Neuronal stem cell (in vitro differentiated cells): ENCODE data around the gene ARSG.
A peak's percentile ranks its signal among the peaks of the same experiment; 100 is the strongest.

ENCODE experiments used
- DNase-seq: peaks from one replicate; pipeline ENCODE4 v3.0.0-alpha.2; 2013; ENCODE audit warnings: low spot score
- H2AFZ ChIP-seq: one replicate; pipeline ENCODE4 v1.6.1; 2013; ENCODE audit warnings: mild to moderate bottlenecking, low read length, inconsistent platforms
- H2AK5ac ChIP-seq: 2 replicates; pipeline ENCODE4 v1.6.1; 2013; ENCODE audit warnings: low read depth, mild to moderate bottlenecking, inconsistent platforms, low read length, moderate library complexity, mixed read lengths
- H2BK120ac ChIP-seq: 2 replicates; pipeline ENCODE4 v1.6.1; 2013; ENCODE audit warnings: low read depth, mild to moderate bottlenecking, inconsistent platforms, low read length, moderate library complexity, mixed read lengths
- H2BK12ac ChIP-seq: one replicate; pipeline ENCODE4 v1.6.1; 2013; ENCODE audit warnings: low read length, inconsistent platforms
- H2BK15ac ChIP-seq: 2 replicates; pipeline ENCODE4 v1.6.1; 2013; ENCODE audit warnings: mild to moderate bottlenecking, low read length, inconsistent platforms, mixed read lengths
- H2BK5ac ChIP-seq: one replicate; pipeline ENCODE4 v1.6.1; 2013; ENCODE audit warnings: inconsistent platforms, mild to moderate bottlenecking, low read length, moderate library complexity
- H3K14ac ChIP-seq: one replicate; pipeline ENCODE4 v1.6.1; 2013; ENCODE audit warnings: low read length, inconsistent platforms
- H3K18ac ChIP-seq: 2 replicates; pipeline ENCODE4 v1.6.1; 2013; ENCODE audit warnings: low read length, inconsistent platforms
- H3K23ac ChIP-seq: 2 replicates; pipeline ENCODE4 v1.6.1; 2013; ENCODE audit warnings: low read depth, mild to moderate bottlenecking, mixed read lengths, low read length, inconsistent platforms; ENCODE audit not compliant: poor library complexity
- H3K27ac ChIP-seq: replicated peaks from 3 replicates; pipeline ENCODE4 v1.5.1; 2013; ENCODE audit warnings: low read length, inconsistent platforms
- H3K27me3 ChIP-seq, 3 experiments: 2 replicates each; pipeline ENCODE4 v1.6.1; 2013; ENCODE audit warnings: low read length in 3 of 3, mild to moderate bottlenecking in 2 of 3, inconsistent platforms in 1 of 3, low read depth in 1 of 3, mixed read lengths in 1 of 3, moderate library complexity in 1 of 3; ENCODE audit not compliant: control insufficient read depth in 3 of 3, insufficient read depth in 3 of 3
- H3K36me3 ChIP-seq, 2 donors: replicated peaks in 1 of 2; 2 replicates each; pipeline ENCODE4 v1.6.1; 2013; ENCODE audit warnings: low read length in 2 of 2; ENCODE audit not compliant: control insufficient read depth in 2 of 2, insufficient read depth in 2 of 2
- H3K4ac ChIP-seq: 2 replicates; pipeline ENCODE4 v1.6.1; 2013; ENCODE audit warnings: inconsistent platforms, mild to moderate bottlenecking, low read length, moderate library complexity
- H3K4me1 ChIP-seq, 2 donors: 1 replicate in 1 of 2; 2 replicates in 1 of 2; pipeline ENCODE4 v1.6.1; 2013; ENCODE audit warnings: low read length in 2 of 2, low read depth in 1 of 2; ENCODE audit not compliant: control insufficient read depth in 2 of 2, insufficient read depth in 1 of 2
- H3K4me2 ChIP-seq: one replicate; pipeline ENCODE4 v1.6.1; 2013; ENCODE audit warnings: mild to moderate bottlenecking, low read length, inconsistent platforms; ENCODE audit not compliant: insufficient read depth, poor library complexity, severe bottlenecking
- H3K4me3 ChIP-seq, 2 donors: 2 replicates each; pipeline ENCODE4 v1.5.1; 2013; ENCODE audit warnings: low read length in 2 of 2, mild to moderate bottlenecking in 2 of 2, inconsistent platforms in 1 of 2, moderate library complexity in 1 of 2
- H3K79me1 ChIP-seq: one replicate; pipeline ENCODE4 v1.6.1; 2013; ENCODE audit warnings: low read depth, mild to moderate bottlenecking, inconsistent platforms, low read length, moderate library complexity
- H3K9ac ChIP-seq: one replicate; pipeline ENCODE4 v1.6.1; 2013; ENCODE audit warnings: mild to moderate bottlenecking, low read depth, low read length, inconsistent platforms; ENCODE audit not compliant: poor library complexity
- H3K9me3 ChIP-seq, 2 donors: replicated peaks in 1 of 2; 2 replicates each; pipeline versions ENCODE3 to v1.6.1; 2013; ENCODE audit warnings: low read length in 2 of 2, mild to moderate bottlenecking in 2 of 2, inconsistent platforms in 1 of 2, low read depth in 1 of 2, mixed read lengths in 1 of 2, moderate library complexity in 1 of 2; ENCODE audit not compliant: control insufficient read depth in 2 of 2, insufficient read depth in 1 of 2
- H4K8ac ChIP-seq: one replicate; pipeline ENCODE4 v1.6.1; 2013; ENCODE audit warnings: low read depth, mild to moderate bottlenecking, inconsistent platforms, low read length, moderate library complexity
- H4K91ac ChIP-seq: one replicate; pipeline ENCODE4 v1.6.1; 2013; ENCODE audit warnings: low read length, low read depth, mild to moderate bottlenecking, inconsistent platforms; ENCODE audit not compliant: poor library complexity
- WGBS, 2 donors: extraction: QIAGEN DNeasy Blood & Tissue Kit; methylation state at CpG; one replicate each; pipeline ENCODE4 v1.1.7; 2013; ENCODE audit warnings: missing lambda C conversion rate in 2 of 2, mixed read lengths in 1 of 2; ENCODE audit not compliant: insufficient read length in 2 of 2, insufficient replicate concordance in 1 of 2; ENCODE audit errors: extremely low coverage in 2 of 2; 5-methylcytosine and 5-hydroxymethylcytosine counted together

ARSG gene

GRCh38 chr17:68320311-68320865, 29.1 kb downstream of the ARSG start:
- no peaks in the 10 kb centered on the region for H3K79me1 ChIP-seq
- H2AK5ac ChIP-seq = no peak overlapping the region
- no peak overlapping the region for H3K4ac ChIP-seq
- H3K9me3 ChIP-seq = peaks cover 6 to 12% of the 10 kb centered on the region in 2 donors
- H4K8ac ChIP-seq = no peak overlapping the region
- H2BK12ac ChIP-seq = no peak overlapping the region
- no peak overlapping the region for H3K27ac ChIP-seq
- H3K4me1 ChIP-seq = peaks cover 0 to 14% of the 10 kb centered on the region in 2 donors
- H3K18ac ChIP-seq = no peak overlapping the region
- H4K91ac ChIP-seq = no peak overlapping the region
- H2BK5ac ChIP-seq = no peak overlapping the region
- no peak overlapping the region for H3K4me2 ChIP-seq
- no peak for DNase-seq
- no peaks in the 10 kb centered on the region for H3K36me3 ChIP-seq
- peak overlapping the region; percentile 77 for H3K14ac ChIP-seq
- H2BK120ac ChIP-seq = no peak overlapping the region
- no peak overlapping the region for H3K9ac ChIP-seq
- H2BK15ac ChIP-seq = no peak overlapping the region
- no CpG with 5 or more reads among the region's 5 CpGs for WGBS, 2 donors
- H3K27me3 ChIP-seq = no peaks in the 10 kb centered on the region
- no peak overlapping the region for H3K23ac ChIP-seq
- no peak overlapping the region for H2AFZ ChIP-seq
- no peak overlapping the region for H3K4me3 ChIP-seq

GRCh38 chr17:68320943-68321555, 29.8 kb downstream of the ARSG start:
- DNase-seq = no peak
- H3K4me2 ChIP-seq = no peak overlapping the region
- no peak overlapping the region for H3K4ac ChIP-seq
- H3K4me1 ChIP-seq = peaks cover 0 to 14% of the 10 kb centered on the region in 2 donors
- H4K8ac ChIP-seq = no peak overlapping the region
- H3K27ac ChIP-seq = no peak overlapping the region
- no peak overlapping the region for H4K91ac ChIP-seq
- no CpG with 5 or more reads among the region's 7 CpGs for WGBS, 2 donors
- no peak overlapping the region for H2BK5ac ChIP-seq
- H2BK12ac ChIP-seq = no peak overlapping the region
- no peak overlapping the region for H2AK5ac ChIP-seq
- H3K18ac ChIP-seq = no peak overlapping the region
- H3K27me3 ChIP-seq = no peaks in the 10 kb centered on the region
- H2BK120ac ChIP-seq = no peak overlapping the region
- no peaks in the 10 kb centered on the region for H3K79me1 ChIP-seq
- H2BK15ac ChIP-seq = no peak overlapping the region
- peaks cover 6 to 12% of the 10 kb centered on the region in 2 donors for H3K9me3 ChIP-seq
- no peak overlapping the region for H3K23ac ChIP-seq
- H3K4me3 ChIP-seq = no peak overlapping the region
- H2AFZ ChIP-seq = no peak overlapping the region
- no peaks in the 10 kb centered on the region for H3K36me3 ChIP-seq
- H3K9ac ChIP-seq = no peak overlapping the region
- no peak overlapping the region for H3K14ac ChIP-seq

GRCh38 chr17:68321556-68321954, 30.3 kb downstream of the ARSG start:
- no peak overlapping the region for H2BK12ac ChIP-seq
- H3K27me3 ChIP-seq = no peaks in the 10 kb centered on the region
- no peak for DNase-seq
- H3K4ac ChIP-seq = no peak overlapping the region
- H3K4me1 ChIP-seq = peaks cover 0 to 14% of the 10 kb centered on the region in 2 donors
- H4K8ac ChIP-seq = no peak overlapping the region
- H3K9me3 ChIP-seq = peaks cover 6 to 12% of the 10 kb centered on the region in 2 donors
- H3K23ac ChIP-seq = no peak overlapping the region
- no peak overlapping the region for H2AFZ ChIP-seq
- H3K9ac ChIP-seq = no peak overlapping the region
- H3K14ac ChIP-seq = no peak overlapping the region
- no CpG with 5 or more reads among the region's 4 CpGs for WGBS, 2 donors
- H2BK15ac ChIP-seq = no peak overlapping the region
- no peak overlapping the region for H3K18ac ChIP-seq
- no peak overlapping the region for H4K91ac ChIP-seq
- no peak overlapping the region for H2BK5ac ChIP-seq
- no peak overlapping the region for H3K27ac ChIP-seq
- H2BK120ac ChIP-seq = no peak overlapping the region
- no peak overlapping the region for H3K4me3 ChIP-seq
- no peak overlapping the region for H3K4me2 ChIP-seq
- no peak overlapping the region for H2AK5ac ChIP-seq
- no peaks in the 10 kb centered on the region for H3K36me3 ChIP-seq
- no peaks in the 10 kb centered on the region for H3K79me1 ChIP-seq

- H4K91ac ChIP-seq = no peak overlapping the region
- H3K27me3 ChIP-seq = no peaks in the 10 kb centered on the region
- no peak overlapping the region for H2AFZ ChIP-seq
- H3K9ac ChIP-seq = no peak overlapping the region
- no peaks in the 10 kb centered on the region for H3K79me1 ChIP-seq
- H2BK5ac ChIP-seq = no peak overlapping the region
- no peak overlapping the region for H3K4ac ChIP-seq
- H3K36me3 ChIP-seq = no peaks in the 10 kb centered on the region
- H4K8ac ChIP-seq = no peak overlapping the region
- no peak overlapping the region for H3K23ac ChIP-seq
- WGBS, 2 donors = no CpG with 5 or more reads among the region's 3 CpGs
- no peak overlapping the region for H3K4me3 ChIP-seq
- peaks cover 0 to 14% of the 10 kb centered on the region in 2 donors for H3K4me1 ChIP-seq
- no peak overlapping the region for H3K14ac ChIP-seq
- H2BK120ac ChIP-seq = no peak overlapping the region
- no peak overlapping the region for H2BK12ac ChIP-seq
- no peak overlapping the region for H2BK15ac ChIP-seq
- no peak overlapping the region for H3K18ac ChIP-seq
- H3K27ac ChIP-seq = no peak overlapping the region
- no peak overlapping the region for H3K4me2 ChIP-seq
- H2AK5ac ChIP-seq = no peak overlapping the region
- peaks cover 6 to 14% of the 10 kb centered on the region in 2 donors for H3K9me3 ChIP-seq
- DNase-seq = no peak
Measured at GRCh38 chr17:68322630-68323029, 31.3 kb downstream of the ARSG start.
